Ecto neural progenitor cell (in vitro differentiated cells): Measurements from ENCODE around the gene NDUFB8.

Experiments
- DNase-seq: peaks from one replicate; pipeline ENCODE4 v3.0.0-alpha.2; 2018; ENCODE audit warnings: low spot score

The NDUFB8 gene

GRCh38 chr10:100535715-100536353 lies 6.2 kb upstream of the NDUFB8 start, which contains the start of gene HIF1AN:
Gene HIF1AN (plus strand): TSS chr10:100535943. CDS start chr10:100535959, 16 bp downstream.
- peak; percentile 86 for DNase-seq

DNA sequence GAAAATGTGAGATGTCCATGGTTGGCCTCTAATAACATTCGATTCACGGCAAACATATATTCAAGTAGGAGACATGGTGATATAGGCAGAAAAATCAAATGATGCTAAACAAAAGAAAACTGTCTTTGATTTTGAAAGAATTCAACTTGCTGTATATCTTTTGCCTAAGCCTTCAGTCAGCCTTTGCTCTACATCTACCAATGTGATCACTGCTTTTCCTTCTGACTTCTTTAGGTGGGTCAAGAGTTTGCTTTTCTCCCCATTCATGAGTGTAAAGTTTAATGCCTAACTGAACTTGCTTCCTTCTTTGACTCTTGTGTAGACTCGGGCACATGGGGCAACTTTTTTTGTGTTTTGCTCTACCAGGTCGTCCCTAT lies 5.7 kb upstream of the NDUFB8 start:
- DNase-seq = no peak

DNA sequence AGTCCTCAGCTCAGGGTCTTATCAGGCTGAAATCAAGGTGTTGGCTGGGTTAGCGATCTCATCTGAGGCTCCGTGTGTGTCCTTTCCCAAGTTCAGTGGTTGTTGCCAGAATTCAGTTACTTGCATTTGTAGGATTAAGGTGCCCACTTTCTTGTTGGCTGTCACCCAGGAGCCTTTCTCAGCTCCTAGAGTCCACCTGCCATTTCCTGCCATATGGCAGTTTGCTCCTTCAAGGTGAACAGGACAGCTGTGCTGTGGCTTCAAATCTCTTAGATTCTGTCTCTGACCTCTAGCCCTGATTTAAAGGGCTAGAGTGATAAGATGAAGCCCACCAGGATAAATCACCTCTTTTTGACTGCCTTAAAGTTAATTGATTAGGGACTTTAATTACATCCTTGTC lies 5.1 kb upstream of the NDUFB8 start:
- no peak for DNase-seq

DNA sequence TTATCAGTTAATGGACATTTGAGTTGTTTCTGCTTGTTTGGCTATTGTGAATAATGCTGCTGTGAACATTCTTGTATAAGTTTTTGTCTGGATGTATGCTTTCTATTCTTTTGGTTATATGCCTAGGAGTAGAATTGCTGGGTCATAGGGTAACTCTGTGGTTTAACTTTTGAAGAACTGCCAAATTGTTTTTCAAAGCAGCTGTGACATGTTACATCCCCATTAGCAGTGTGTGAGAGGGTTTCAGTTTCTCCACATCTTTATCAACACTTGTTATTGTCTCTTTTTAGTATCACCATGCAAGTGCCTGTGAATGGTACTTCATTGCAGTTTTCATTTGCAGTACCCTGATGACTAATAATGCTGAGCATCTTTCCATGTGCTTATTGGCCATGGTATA lies 2.1 kb upstream of the NDUFB8 start:
- DNase-seq = no peak

- DNase-seq = no peak
Observed at GRCh38 chr10:100528921-100529474, 673 bp downstream of the NDUFB8 start.

- no peak for DNase-seq
Observed at GRCh38 chr10:100528123-100528886, 1.4 kb downstream of the NDUFB8 start.

GRCh38 chr10:100524638-100525037 lies 5.0 kb downstream of the NDUFB8 start:
- no peak for DNase-seq

DNA sequence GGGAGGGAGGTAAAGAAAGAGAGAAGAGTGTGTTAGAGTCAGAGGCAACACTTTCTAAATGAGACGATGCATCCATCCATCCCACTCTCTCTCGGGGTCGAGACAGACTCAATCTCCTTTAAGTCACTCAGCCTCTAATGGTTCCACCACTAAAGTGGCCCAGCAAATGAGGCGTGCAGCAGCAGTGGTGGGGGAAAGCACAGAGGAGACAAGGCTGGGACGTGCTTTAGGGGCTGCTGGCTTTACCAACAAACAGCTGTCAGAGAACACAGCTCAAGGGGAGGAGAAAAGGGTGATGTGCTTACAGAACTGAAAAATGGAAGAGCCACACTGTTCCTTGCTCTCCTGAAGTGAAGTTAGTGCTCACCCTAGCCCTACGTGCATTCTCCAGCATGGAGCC lies 5.5 kb downstream of the NDUFB8 start:
- no peak for DNase-seq

DNA sequence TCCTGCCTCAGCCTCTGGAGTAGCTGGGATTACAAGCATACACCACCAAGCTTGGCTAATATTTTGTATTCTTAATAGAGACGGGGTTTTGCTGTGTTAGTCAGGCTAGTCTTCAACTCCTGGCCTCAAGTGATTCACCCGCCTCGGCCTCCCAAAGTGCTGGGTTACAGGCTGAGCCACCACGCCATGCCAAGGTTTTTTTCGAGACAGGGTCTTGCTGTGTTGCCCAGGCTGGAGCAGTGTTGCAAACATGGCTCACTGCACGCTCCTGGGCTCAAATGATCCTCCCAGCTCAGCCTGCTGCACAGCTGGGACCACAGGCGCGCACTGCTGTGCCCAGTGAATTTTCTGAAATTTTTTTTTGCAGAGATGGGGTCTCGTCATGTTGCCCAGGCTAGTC lies 6.7 kb downstream of the NDUFB8 start:
- DNase-seq = no peak

GRCh38 chr10:100522107-100522801 lies 7.4 kb downstream of the NDUFB8 start:
- no peak for DNase-seq

- DNase-seq = no peak
Observed at GRCh38 chr10:100520811-100521210, 8.9 kb downstream of the NDUFB8 start.

GRCh38 chr10:100519311-100520051 lies 10.2 kb downstream of the NDUFB8 start, which contains the start of gene SEC31B:
Gene SEC31B (minus strand): TSS chr10:100519861. CDS start chr10:100516952, 2,909 bp downstream.
- DNase-seq = peak; percentile 82

DNA sequence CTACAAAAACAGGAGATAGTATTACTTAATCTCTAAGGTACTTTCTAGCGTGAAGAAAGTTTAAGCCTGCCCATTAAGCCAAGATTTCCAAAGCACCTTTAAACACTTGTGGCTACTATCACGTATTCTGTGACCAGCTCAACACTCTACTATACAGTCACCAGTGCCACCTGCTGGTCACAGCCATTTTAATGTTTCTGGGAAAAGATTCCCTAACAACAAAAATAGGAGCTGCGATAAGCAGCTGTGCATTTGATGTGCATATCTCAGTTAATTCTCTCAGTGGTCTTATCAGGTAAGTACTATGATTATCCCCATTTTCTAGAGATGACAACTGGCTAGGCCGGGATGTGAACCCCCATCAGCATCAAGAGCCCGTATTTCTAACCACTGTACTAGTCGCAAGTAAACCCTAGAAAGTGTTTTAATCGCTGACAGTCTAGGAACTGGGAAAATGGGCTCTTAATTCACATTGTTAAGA lies 10.9 kb downstream of the NDUFB8 start:
- DNase-seq = peak; percentile 68

DNA sequence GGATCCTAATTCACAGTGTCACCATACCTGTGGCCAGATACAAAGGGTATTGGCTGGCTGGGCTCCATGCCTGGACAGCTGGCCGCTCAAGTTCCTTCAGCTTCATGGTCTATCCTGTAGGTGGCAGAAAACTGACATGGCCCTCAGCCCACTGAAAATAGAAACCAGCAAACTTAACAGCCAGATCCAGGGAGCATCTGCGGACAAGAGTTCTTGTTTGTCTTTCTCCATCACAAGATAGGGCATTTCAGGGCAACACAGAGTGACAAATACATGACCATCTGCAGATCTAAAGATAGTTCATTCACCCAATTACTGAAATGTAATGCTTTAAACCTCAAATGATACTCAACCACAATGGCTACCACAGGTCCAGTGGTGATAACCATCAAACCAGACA lies 12.8 kb downstream of the NDUFB8 start:
- DNase-seq = no peak

GRCh38 chr10:100515612-100516011 lies 14.1 kb downstream of the NDUFB8 start:
- no peak for DNase-seq

DNA sequence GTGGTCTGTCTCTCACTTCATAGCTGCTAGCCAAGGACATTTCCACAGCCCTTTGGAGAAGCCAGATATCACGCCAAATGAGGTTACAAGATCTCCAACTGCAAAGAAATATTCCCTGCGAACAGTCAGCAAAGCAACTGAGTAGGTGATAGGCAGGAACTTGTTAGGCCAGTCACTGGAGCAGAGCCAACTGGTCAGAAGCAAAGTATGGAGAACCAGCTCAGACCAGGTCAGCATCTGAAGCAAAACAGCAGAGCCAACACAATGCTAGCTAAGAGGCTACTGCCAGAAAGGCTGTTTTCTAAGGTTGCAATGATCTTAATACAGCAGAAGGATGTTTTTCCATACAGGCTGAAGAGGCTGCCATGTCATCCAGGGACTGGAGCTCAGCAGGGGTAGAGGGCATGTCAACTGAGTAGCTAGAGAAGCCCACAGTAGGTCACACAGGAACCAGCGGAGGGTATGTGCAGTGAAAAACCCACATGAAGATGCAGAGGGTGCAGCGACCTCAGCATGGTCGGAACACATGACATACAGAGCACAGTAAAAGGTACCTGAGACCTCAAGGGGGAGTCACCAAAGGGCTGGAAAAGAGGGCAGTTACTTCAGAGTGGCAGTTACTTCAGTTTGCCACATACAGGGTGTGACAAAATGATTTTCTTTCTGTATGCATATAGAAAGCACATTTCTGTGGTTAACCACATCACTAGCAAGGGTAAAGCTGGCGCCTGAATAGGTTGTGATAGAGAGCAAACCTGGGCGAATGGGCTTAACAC lies 18.9 kb downstream of the NDUFB8 start:
- no peak for DNase-seq

- no peak for DNase-seq
Observed at GRCh38 chr10:100509241-100509840, 20.3 kb downstream of the NDUFB8 start.

GRCh38 chr10:100508691-100509150 lies 20.9 kb downstream of the NDUFB8 start:
- DNase-seq = no peak

GRCh38 chr10:100508266-100508665 lies 21.4 kb downstream of the NDUFB8 start:
- no peak for DNase-seq

DNA sequence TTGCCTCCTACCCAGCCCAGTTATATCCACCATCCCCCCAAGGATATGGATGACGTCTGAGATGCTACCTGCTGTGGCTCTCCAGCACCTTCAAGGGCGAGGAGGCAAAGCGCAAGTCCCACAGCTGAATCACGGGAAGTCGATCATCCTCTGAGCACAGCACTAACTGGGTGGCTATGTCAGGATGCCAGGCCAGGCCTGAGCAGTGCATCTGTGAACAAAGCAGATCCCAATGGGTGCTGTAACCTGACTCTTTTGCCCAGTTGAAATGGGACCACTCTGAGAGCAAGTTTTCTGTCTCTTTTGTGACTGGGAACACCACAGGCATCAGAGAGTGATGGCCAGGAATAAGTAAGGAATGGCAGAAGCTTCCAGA lies 22.3 kb downstream of the NDUFB8 start:
- DNase-seq = no peak
